IMR-90 (cell line): ENCODE results near the gene CHRNG. TPM values are rescaled to one million over a fixed set of nuclear protein-coding genes. Genes with fewer than 3 reads are reported as not detected.
A peak's percentile ranks its signal among the peaks of the same experiment; 100 is the strongest.

Experiments
- ATAC-seq: fragments of 200-7000 bp; cut with Tn5 transposase; 2 replicates; pipeline ENCODE4 v1.9.1; 2020; ENCODE audit warnings: low read depth, mild to moderate bottlenecking, moderate library complexity
- BruUV-seq: library from RNA; stranded (reverse); fragments of 400-500 nt; replicated peaks from 2 replicates; lab custom pipeline; 2021; lab: Mats Ljungman, UMichigan
- CTCF ChIA-PET: fragments of 300-600 bp; formaldehyde crosslinking; extraction: SDS; loops from one replicate; lab custom pipeline; 2021; ENCODE audit warnings: antibody characterized with exemption; lab: Yijun Ruan, JAX
- POLR2A ChIA-PET: fragments of 300-600 bp; sonication (Branson Sonifier 250); formaldehyde crosslinking; loops from one replicate; lab custom pipeline; 2022; ENCODE audit warnings: antibody characterized with exemption; ENCODE audit not compliant: unreplicated experiment; lab: Charles Lee
- DNase-seq: peaks from one replicate; pipeline ENCODE4 v3.0.0; 2013
- H2AFZ ChIP-seq: replicated peaks from 2 replicates; pipeline ENCODE3; 2013; ENCODE audit warnings: low read length, mild to moderate bottlenecking; ENCODE audit not compliant: poor library complexity
- H2AK5ac ChIP-seq: 2 replicates; pipeline ENCODE4 v1.6.1; 2013; ENCODE audit warnings: low read depth, low read length, inconsistent platforms
- H2AK9ac ChIP-seq: replicated peaks from 2 replicates; pipeline ENCODE3; 2013; ENCODE audit warnings: mild to moderate bottlenecking, low read depth, low read length, moderate library complexity; ENCODE audit not compliant: poor library complexity
- H2BK120ac ChIP-seq: 2 replicates; pipeline ENCODE4 v1.6.1; 2013; ENCODE audit warnings: low read depth, low read length, inconsistent platforms
- H2BK15ac ChIP-seq: 3 replicates; pipeline ENCODE4 v1.6.1; 2013; ENCODE audit warnings: low read depth, low read length, inconsistent platforms
- H2BK20ac ChIP-seq: 2 replicates; pipeline ENCODE4 v1.6.1; 2013; ENCODE audit warnings: low read depth, mild to moderate bottlenecking, inconsistent platforms, low read length, moderate library complexity
- H2BK5ac ChIP-seq: 2 replicates; pipeline ENCODE4 v1.6.1; 2013; ENCODE audit warnings: mild to moderate bottlenecking, low read depth, low read length, inconsistent platforms; ENCODE audit not compliant: poor library complexity, severe bottlenecking
- H3K14ac ChIP-seq: replicated peaks from 2 replicates; pipeline ENCODE4 v1.6.1; 2013; ENCODE audit warnings: low read depth, low read length, inconsistent platforms
- H3K18ac ChIP-seq: 2 replicates; pipeline ENCODE4 v1.6.1; 2013; ENCODE audit warnings: low read depth, low read length, control low read depth
- H3K23ac ChIP-seq: 2 replicates; pipeline ENCODE4 v1.6.1; 2013; ENCODE audit warnings: low read depth, low read length, inconsistent platforms
- H3K27ac ChIP-seq: 2 replicates; pipeline ENCODE4 v1.5.1; 2013; ENCODE audit warnings: mild to moderate bottlenecking, control low read depth, low read length; ENCODE audit not compliant: insufficient read depth
- H3K27me3 ChIP-seq: 2 replicates; pipeline ENCODE4 v1.6.1; 2013; ENCODE audit warnings: low read length; ENCODE audit not compliant: control insufficient read depth, insufficient read depth
- H3K36me3 ChIP-seq: 2 replicates; pipeline ENCODE4 v1.6.1; 2013; ENCODE audit warnings: low read length, mixed read lengths; ENCODE audit not compliant: control insufficient read depth, insufficient read depth
- H3K4ac ChIP-seq: 2 replicates; pipeline ENCODE4 v1.6.1; 2013; ENCODE audit warnings: low read depth, low read length, inconsistent platforms
- H3K4me1 ChIP-seq: 2 replicates; pipeline ENCODE4 v1.6.1; 2013; ENCODE audit warnings: low read length, mixed read lengths; ENCODE audit not compliant: control insufficient read depth, insufficient read depth
- H3K4me2 ChIP-seq: 2 replicates; pipeline ENCODE4 v1.6.1; 2013; ENCODE audit warnings: low read depth, mild to moderate bottlenecking, control low read depth, low read length, moderate library complexity
- H3K4me3 ChIP-seq: 2 replicates; pipeline ENCODE4 v1.5.1; 2013; ENCODE audit warnings: low read depth, mild to moderate bottlenecking, control low read depth, low read length, moderate library complexity; ENCODE audit not compliant: insufficient read depth
- H3K56ac ChIP-seq: 2 replicates; pipeline ENCODE4 v1.6.1; 2013; ENCODE audit warnings: low read length, inconsistent platforms; ENCODE audit not compliant: insufficient read depth; ENCODE audit errors: extremely low read depth
- H3K79me1 ChIP-seq, 2 experiments: 2 replicates each; pipeline ENCODE4 v1.6.1; 2013; ENCODE audit warnings: low read length in 2 of 2, inconsistent platforms in 1 of 2, low read depth in 1 of 2
- H3K9ac ChIP-seq: 2 replicates; pipeline ENCODE4 v1.6.1; 2013; ENCODE audit warnings: low read depth, low read length, control low read depth
- H3K9me1 ChIP-seq: 2 replicates; pipeline ENCODE4 v1.6.1; 2013; ENCODE audit warnings: low read length, inconsistent platforms; ENCODE audit not compliant: insufficient read depth
- H3K9me3 ChIP-seq: 2 replicates; pipeline ENCODE4 v1.6.1; 2013; ENCODE audit warnings: low read length; ENCODE audit not compliant: control insufficient read depth, insufficient read depth
- H4K20me1 ChIP-seq: 2 replicates; pipeline ENCODE4 v1.6.1; 2013; ENCODE audit warnings: low read length, inconsistent platforms; ENCODE audit not compliant: insufficient read depth
- H4K5ac ChIP-seq: 2 replicates; pipeline ENCODE4 v1.6.1; 2013; ENCODE audit warnings: mild to moderate bottlenecking, low read depth, low read length, control low read depth
- H4K8ac ChIP-seq, 2 experiments: 2 replicates each; pipeline ENCODE4 v1.6.1; 2013; ENCODE audit warnings: low read depth in 2 of 2, low read length in 2 of 2, control low read depth in 1 of 2, inconsistent platforms in 1 of 2
- H4K91ac ChIP-seq: 2 replicates; pipeline ENCODE4 v1.6.1; 2013; ENCODE audit warnings: low read depth, low read length, inconsistent platforms; ENCODE audit not compliant: insufficient read depth
- CHD1 ChIP-seq: IDR thresholded peaks from 2 replicates; pipeline ENCODE4 v1.6.1; 2012; ENCODE audit warnings: low read depth, low read length, improper control_type of control experiment
- MXI1 ChIP-seq: IDR thresholded peaks from 2 replicates; pipeline ENCODE4 v1.6.1; 2012; ENCODE audit warnings: low read depth, mild to moderate bottlenecking, low read length, moderate library complexity, borderline replicate concordance
- NFE2L2 ChIP-seq: fragments of 150-350 bp; IDR thresholded peaks from 2 replicates; pipeline ENCODE4 v1.6.1; 2016; ENCODE audit warnings: low read depth, mild to moderate bottlenecking, low read length
- WGBS, 2 experiments: methylation state at CpG; one replicate each; pipeline versions ENCODE4 v1.1.5 to v1.1.7; 2013; ENCODE audit warnings: missing lambda C conversion rate in 2 of 2; ENCODE audit not compliant: insufficient read length in 1 of 2; ENCODE audit errors: extremely low coverage in 2 of 2; 5-methylcytosine and 5-hydroxymethylcytosine counted together
- dilution Hi-C: fragments of 300-500 bp; cut with HindIII; formaldehyde crosslinking; loops from one replicate; pipeline ENCODE4 v1.14.3; 2018; ENCODE audit warnings: low sequenced_read_pairs; ENCODE audit not compliant: unreplicated experiment
- in situ Hi-C: fragments of 300-500 bp; cut with MboI; formaldehyde crosslinking; loops from 3 replicates; pipeline ENCODE4 v1.14.3; 2019; ENCODE audit warnings: low sequenced_read_pairs, inconsistent platforms, mixed read lengths
- intact Hi-C: fragments of 100-400 bp; cut with micrococcal nuclease; formaldehyde crosslinking; loops from 2 replicates; pipeline ENCODE4 v1.10.0; 2022
- polyA plus RNA-seq, 3 experiments: library from polyadenylated mRNA; depleted of rRNA; stranded (reverse); fragments of >200 nt; gene quantifications; 2 replicates each; pipeline ENCODE4 v1.2.3, GENCODE V29; 2012; ENCODE audit warnings: low replicate concordance in 1 of 3
- total RNA-seq: library from RNA; depleted of rRNA; stranded (reverse); fragments of >200 nt; gene quantifications from 2 replicates; pipeline ENCODE4 v1.2.3, GENCODE V29; 2012

Gene CHRNG
- total and polyA plus RNA-seq, 2 of the 4 experiments (the other 2 are of a cell fraction), result not detected

GRCh38 chr2:232492236-232492848 is 47.1 kb upstream of the CHRNG start:
- no peak overlapping the region for H2AK5ac ChIP-seq
- no peaks in the 10 kb centered on the region for H3K9me3 ChIP-seq
- no peak overlapping the region for H4K91ac ChIP-seq
- no peak overlapping the region for H3K4me3 ChIP-seq
- no peaks in the 10 kb centered on the region for H3K9me1 ChIP-seq
- H2BK120ac ChIP-seq, result no peak overlapping the region
- H3K36me3 ChIP-seq, result no peaks in the 10 kb centered on the region
- POLR2A ChIA-PET, result no interaction called here
- no peak overlapping the region for H2BK15ac ChIP-seq
- H3K9ac ChIP-seq, result no peak overlapping the region
- DNase-seq, result no peak
- CTCF ChIA-PET, result no interaction called here
- no peak overlapping the region for H3K56ac ChIP-seq
- H2BK20ac ChIP-seq, result no peak overlapping the region
- no peaks in the 10 kb centered on the region; the same call in 1 of the 2 replicates for H4K20me1 ChIP-seq
- no peaks in the 10 kb centered on the region for H3K79me1 ChIP-seq
- TF ChIP-seq NFE2L2 (no peak), CHD1 (no peak), MXI1 (no peak)
- peaks cover 56% of the 10 kb centered on the region for H3K27me3 ChIP-seq
- dilution Hi-C loops, result no loop called here
- H2AFZ ChIP-seq, result peak overlapping the region; percentile 29
- ATAC-seq, result no peak
- WGBS, 2 experiments, result 58% methylated on average over 3 of the region's 8 CpGs; no CpG with 5 or more reads in 1 of the 2 experiments
- no peak overlapping the region for H3K27ac ChIP-seq
- H3K18ac ChIP-seq, result no peak overlapping the region
- H3K14ac ChIP-seq, result no peak overlapping the region
- no peaks in the 10 kb centered on the region for H3K4me1 ChIP-seq
- no peak overlapping the region for H2AK9ac ChIP-seq
- H4K8ac ChIP-seq, result no peak overlapping the region
- no TSS peak for BruUV-seq
- H3K4ac ChIP-seq, result no peak overlapping the region
- H2BK5ac ChIP-seq, result no peak overlapping the region
- H3K23ac ChIP-seq, result no peak overlapping the region
- intact Hi-C loops, result no loop called here
- in situ Hi-C loops, result no loop called here
- no peak overlapping the region for H3K4me2 ChIP-seq
- no peak overlapping the region for H4K5ac ChIP-seq
